Brain microvascular endothelial cell (primary cell): ENCODE measurements around the gene VPS37D.
A peak's percentile ranks its signal among the peaks of the same experiment; 100 is the strongest.
"Not testable (repeated sequence)": the region's sequence is repeated elsewhere in the genome, so short reads cannot be mapped to it uniquely, and the experiment has no call there.

Experiments used
- DNase-seq: peaks from one replicate; pipeline ENCODE4 v3.0.0-alpha.2; 2020
- H3K27ac ChIP-seq: fragments of 250-450 bp; sonication (Bioruptor Pico); 2 replicates; pipeline ENCODE4 v1.5.1; 2020; ENCODE audit warnings: mild to moderate bottlenecking, moderate library complexity
- H3K27me3 ChIP-seq: fragments of 250-450 bp; sonication (Bioruptor Pico); replicated peaks from 2 replicates; pipeline ENCODE4 v1.5.1; 2020; ENCODE audit warnings: mild to moderate bottlenecking
- H3K36me3 ChIP-seq: fragments of 250-450 bp; sonication (Bioruptor Pico); replicated peaks from 2 replicates; pipeline ENCODE4 v1.5.1; 2020; ENCODE audit warnings: mild to moderate bottlenecking
- H3K4me3 ChIP-seq: 2 replicates; pipeline ENCODE4 v1.5.1; 2011; ENCODE audit warnings: low read depth, mild to moderate bottlenecking, control low read depth, low read length, moderate library complexity
- in situ Hi-C: cut with HindIII; loops from 2 replicates; pipeline ENCODE4 v1.10.0; 2017; ENCODE audit warnings: low sequenced_read_pairs, low pct_ligation_motif_present
- TF ChIP-seq, protein P1 (sequence below): IDR thresholded peaks from 2 replicates; pipeline ENCODE4 v1.5.1; 2011; ENCODE audit warnings: low read depth, mild to moderate bottlenecking, moderate library complexity, low read length, control low read depth, inconsistent platforms; ENCODE audit errors: missing control alignments

VPS37D gene

GRCh38 chr7:73706126-73707044, 38.8 kb downstream of the VPS37D start:
- DNase-seq, result peak; percentile 52
- Histone ChIP-seq H3K4me3 (no peak overlapping the region), H3K36me3 (peaks cover 84% of the 10 kb centered on the region), H3K27me3 (no peaks in the 10 kb centered on the region), H3K27ac (peak overlapping the region; percentile 75)
- TF ChIP-seq, protein P1, sequence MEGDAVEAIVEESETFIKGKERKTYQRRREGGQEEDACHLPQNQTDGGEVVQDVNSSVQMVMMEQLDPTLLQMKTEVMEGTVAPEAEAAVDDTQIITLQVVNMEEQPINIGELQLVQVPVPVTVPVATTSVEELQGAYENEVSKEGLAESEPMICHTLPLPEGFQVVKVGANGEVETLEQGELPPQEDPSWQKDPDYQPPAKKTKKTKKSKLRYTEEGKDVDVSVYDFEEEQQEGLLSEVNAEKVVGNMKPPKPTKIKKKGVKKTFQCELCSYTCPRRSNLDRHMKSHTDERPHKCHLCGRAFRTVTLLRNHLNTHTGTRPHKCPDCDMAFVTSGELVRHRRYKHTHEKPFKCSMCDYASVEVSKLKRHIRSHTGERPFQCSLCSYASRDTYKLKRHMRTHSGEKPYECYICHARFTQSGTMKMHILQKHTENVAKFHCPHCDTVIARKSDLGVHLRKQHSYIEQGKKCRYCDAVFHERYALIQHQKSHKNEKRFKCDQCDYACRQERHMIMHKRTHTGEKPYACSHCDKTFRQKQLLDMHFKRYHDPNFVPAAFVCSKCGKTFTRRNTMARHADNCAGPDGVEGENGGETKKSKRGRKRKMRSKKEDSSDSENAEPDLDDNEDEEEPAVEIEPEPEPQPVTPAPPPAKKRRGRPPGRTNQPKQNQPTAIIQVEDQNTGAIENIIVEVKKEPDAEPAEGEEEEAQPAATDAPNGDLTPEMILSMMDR, result no peak
- in situ Hi-C loops, result no loop called here

GRCh38 chr7:73707045-73707631, 39.5 kb downstream of the VPS37D start:
- in situ Hi-C loops, result no loop called here
- Histone ChIP-seq H3K27ac (peak overlapping the region; percentile 75), H3K4me3 (no peak overlapping the region), H3K36me3 (peaks cover 84% of the 10 kb centered on the region), H3K27me3 (no peaks in the 10 kb centered on the region)
- DNase-seq, result peak; percentile 20
- TF ChIP-seq, protein P1, result no peak

DNA sequence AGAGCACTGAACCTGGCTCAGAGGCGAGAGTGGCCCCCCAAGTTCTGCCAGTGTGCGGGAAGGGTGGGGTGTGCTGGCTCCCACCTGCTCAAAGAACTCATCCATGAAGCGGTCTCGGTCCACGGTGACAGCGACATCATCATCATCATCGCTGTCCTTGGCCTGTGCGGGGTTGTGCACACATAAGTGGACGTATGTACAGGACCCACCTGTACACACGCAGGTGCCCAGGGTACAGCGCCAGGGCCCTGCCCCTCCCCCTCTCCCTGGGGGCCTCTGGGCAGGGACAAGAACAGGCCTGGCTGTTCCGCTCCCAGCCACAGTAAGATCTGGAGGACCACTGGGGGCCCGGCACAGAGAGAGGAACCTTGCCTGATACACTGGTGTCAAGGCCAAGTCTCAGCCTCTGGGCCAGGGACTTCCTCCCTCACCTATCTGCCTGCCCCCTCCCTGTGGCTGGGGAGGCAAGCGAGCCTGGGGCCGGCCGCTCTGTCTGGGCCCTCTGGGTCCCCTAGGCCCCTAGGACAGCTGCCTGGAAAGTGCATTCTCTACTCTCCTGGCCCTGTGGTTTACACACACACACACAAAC, 41.4 kb downstream of the VPS37D start:
- TF ChIP-seq, protein P1, result no peak
- in situ Hi-C loops, result no loop called here
- Histone ChIP-seq H3K4me3 (no peak overlapping the region), H3K27ac (no peak overlapping the region), H3K27me3 (no peaks in the 10 kb centered on the region), H3K36me3 (peaks cover 86% of the 10 kb centered on the region)
- DNase-seq, result no peak

- no peak overlapping the region for H3K4me3 ChIP-seq
- no peaks in the 10 kb centered on the region for H3K27me3 ChIP-seq
- in situ Hi-C loops, result no loop called here
- H3K36me3 ChIP-seq, result peaks cover 74% of the 10 kb centered on the region
- no peak overlapping the region for H3K27ac ChIP-seq
- DNase-seq, result no peak
- TF ChIP-seq, protein P1, result no peak
These were observed 45.1 kb downstream of the VPS37D start for GRCh38 chr7:73712773-73713172.

DNA sequence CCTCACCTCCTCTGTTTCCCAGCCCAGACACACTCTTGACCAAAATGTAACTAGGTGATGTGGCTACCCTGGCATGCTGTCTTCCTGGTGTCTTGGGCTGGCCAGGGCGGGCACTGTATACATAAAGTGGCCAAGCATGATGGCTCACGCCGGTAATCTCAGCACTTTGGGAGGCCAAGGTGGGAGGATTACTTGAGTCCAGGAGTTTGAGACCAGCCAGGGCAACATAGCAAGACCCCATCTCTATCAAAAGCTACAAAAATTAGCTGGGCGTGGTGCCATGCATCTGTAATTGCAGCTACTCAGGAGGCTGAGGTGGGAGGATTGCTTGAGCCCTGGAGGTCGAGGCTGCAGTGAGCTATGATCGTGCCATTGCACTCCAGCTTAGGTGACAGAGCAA, 45.7 kb downstream of the VPS37D start:
- H3K27me3 ChIP-seq, H3K27ac ChIP-seq, in situ Hi-C loops, H3K4me3 ChIP-seq, DNase-seq: not testable (repeated sequence)
- peaks cover 72% of the 10 kb centered on the region for H3K36me3 ChIP-seq

DNA sequence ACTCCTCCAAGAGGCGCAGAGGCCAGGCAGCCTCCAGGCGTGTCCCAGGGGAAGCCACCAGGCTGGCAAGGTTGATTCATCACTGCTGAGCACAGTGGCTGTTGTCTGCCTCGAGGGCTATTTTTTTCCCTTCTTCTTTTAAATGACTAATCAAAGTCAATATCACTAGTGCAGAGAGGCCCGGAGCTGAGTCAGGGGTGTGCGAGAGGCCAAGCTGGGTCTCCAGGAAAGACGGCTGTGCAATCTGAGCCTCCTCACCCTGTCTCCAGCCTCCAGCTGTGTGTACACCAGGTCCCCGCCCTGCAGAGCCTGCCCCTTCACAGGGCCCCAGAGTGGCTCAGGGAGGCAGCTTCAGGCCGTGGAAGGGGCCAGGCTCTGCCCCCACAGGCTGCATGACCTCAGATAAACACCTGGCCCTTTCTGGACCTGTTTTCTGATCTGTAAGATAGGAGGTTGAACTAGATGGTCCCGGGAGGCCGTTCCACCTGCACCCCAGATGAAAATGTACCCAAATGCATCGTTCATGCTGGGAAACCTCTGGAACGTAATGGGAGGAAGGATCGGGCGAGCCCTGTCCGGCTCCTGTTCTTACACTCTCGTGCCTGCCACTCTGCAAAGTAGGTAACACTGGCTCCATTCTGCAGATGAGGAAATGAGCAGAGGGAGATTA, 48.2 kb downstream of the VPS37D start:
- peak; percentile 97 for DNase-seq

More for the DNA sequence above, 48.2 kb downstream of the VPS37D start:
- Histone ChIP-seq H3K27me3 (no peaks in the 10 kb centered on the region), H3K27ac (peak overlapping the region; percentile 98), H3K4me3 (peak overlapping the region; percentile 88), H3K36me3 (peaks cover 52% of the 10 kb centered on the region)
- in situ Hi-C loops, result no loop called here
- TF ChIP-seq, protein P1, result no peak
